Mammary epithelial cell (primary cell): ENCODE data around the gene NEU3.
"Not testable (repeated sequence)": the region's sequence is repeated elsewhere in the genome, so short reads cannot be mapped to it uniquely, and the experiment has no call there.

Experiments
- EZH2 ChIP-seq: IDR thresholded peaks from 2 replicates; pipeline ENCODE4 v1.6.1; 2012; ENCODE audit warnings: low read length, inconsistent platforms, borderline replicate concordance
- TF ChIP-seq, protein P1 (sequence below), 2 donors: IDR thresholded peaks in 1 of 2; conservative IDR thresholded peaks in 1 of 2; 2 replicates each; pipeline ENCODE4 v1.5.1; 2011 to 2012; ENCODE audit warnings: inconsistent platforms in 2 of 2, low read length in 2 of 2, mild to moderate bottlenecking in 2 of 2, control low read depth in 1 of 2, low read depth in 1 of 2; ENCODE audit not compliant: insufficient read depth in 1 of 2; ENCODE audit errors: extremely low read depth in 1 of 2

DNA sequence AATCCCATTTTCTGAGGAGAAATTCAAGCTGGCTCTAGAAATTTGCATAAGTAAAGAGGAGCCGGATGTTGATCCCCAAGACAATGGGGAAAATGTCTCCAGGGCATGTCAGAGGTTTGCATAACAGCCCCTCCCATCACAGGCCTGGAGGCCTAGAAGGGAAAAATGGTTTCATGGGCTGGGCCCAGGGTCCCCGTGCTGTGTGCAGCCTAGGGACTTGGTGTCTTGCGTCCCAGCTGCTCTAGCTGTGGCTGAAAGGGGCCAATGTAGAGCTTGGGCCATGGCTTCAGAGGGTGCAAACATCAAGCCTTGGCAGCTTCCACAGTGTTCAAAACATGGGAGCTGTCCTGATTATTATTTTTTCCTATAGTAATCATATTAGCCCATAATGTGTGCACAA lies 30.5 kb downstream of the NEU3 start:
- TF ChIP-seq, protein P1, sequence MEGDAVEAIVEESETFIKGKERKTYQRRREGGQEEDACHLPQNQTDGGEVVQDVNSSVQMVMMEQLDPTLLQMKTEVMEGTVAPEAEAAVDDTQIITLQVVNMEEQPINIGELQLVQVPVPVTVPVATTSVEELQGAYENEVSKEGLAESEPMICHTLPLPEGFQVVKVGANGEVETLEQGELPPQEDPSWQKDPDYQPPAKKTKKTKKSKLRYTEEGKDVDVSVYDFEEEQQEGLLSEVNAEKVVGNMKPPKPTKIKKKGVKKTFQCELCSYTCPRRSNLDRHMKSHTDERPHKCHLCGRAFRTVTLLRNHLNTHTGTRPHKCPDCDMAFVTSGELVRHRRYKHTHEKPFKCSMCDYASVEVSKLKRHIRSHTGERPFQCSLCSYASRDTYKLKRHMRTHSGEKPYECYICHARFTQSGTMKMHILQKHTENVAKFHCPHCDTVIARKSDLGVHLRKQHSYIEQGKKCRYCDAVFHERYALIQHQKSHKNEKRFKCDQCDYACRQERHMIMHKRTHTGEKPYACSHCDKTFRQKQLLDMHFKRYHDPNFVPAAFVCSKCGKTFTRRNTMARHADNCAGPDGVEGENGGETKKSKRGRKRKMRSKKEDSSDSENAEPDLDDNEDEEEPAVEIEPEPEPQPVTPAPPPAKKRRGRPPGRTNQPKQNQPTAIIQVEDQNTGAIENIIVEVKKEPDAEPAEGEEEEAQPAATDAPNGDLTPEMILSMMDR (conservative IDR thresholded peaks at IDR 0.05 in 1 of 2, IDR thresholded peaks at IDR 0.05 in 1 of 2; ENCODE audit: extremely low read depth in 1 of 2, insufficient read depth in 1 of 2, low read depth in 1 of 2, low read length in 2 of 2) = not testable (repeated sequence)
- TF ChIP-seq EZH2 = not testable (repeated sequence)
